ENCODE data around the gene ADRA2C.

Gene ADRA2C

DNA sequence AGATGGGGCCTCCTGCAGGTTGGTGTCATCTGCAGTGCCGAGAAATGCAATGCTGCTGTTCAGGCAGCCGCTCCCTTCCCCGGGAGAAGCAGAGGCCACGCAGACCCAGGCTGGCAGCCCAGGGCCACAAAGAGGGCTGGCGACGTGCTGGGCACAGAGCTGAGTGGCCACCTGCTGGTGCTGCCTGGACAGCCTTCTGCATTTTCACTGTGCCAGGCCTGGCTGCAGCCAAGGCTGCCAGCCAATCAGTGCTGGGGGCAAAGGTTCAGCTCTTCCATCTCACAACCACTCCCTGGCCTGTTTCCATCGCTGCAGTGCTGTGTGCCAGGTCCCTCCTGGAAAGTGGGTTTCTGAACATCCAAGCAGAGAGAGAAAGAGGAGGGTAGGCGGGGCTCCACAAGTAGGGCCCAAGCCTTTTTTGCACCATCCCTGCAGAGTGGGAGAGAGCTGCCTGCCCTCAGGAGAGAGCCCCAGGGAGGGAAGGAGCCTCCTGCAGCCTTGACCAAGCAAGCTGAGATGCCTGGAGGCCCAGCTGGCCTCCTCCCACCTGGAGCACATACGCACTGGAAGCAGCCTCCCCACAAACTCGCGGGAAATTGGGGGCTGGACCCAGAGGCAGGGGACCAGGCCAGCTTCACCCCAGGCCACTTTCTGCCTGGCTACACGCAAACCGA lies 20.1 kb downstream of the ADRA2C start:
- DNase-seq (ENCODE audit: extremely low spot score), result no peak
- TF ChIP-seq ELF4 (IDR thresholded peaks at IDR 0.05) (no peak), ARNT (IDR thresholded peaks at IDR 0.05) (no peak), CTBP1 (IDR thresholded peaks at IDR 0.05; ENCODE audit: borderline replicate concordance) (no peak), BHLHE40 (IDR thresholded peaks at IDR 0.05; ENCODE audit: borderline replicate concordance) (no peak), FOXK2 (IDR thresholded peaks at IDR 0.05) (no peak), FOXM1 (IDR thresholded peaks at IDR 0.05; ENCODE audit: borderline replicate concordance) (no peak), SP1 (IDR thresholded peaks at IDR 0.05) (no peak), HDGF (IDR thresholded peaks at IDR 0.05; ENCODE audit: borderline replicate concordance) (no peak), L3MBTL2 (conservative IDR thresholded peaks at IDR 0.05) (no peak), SUZ12 (IDR thresholded peaks at IDR 0.05) (no peak), LEF1 (IDR thresholded peaks at IDR 0.05; ENCODE audit: borderline replicate concordance) (no peak), FOXA1 (IDR thresholded peaks at IDR 0.05) (no peak), TARDBP (IDR thresholded peaks at IDR 0.05) (no peak), NFRKB (IDR thresholded peaks at IDR 0.05) (no peak), ZNF384 (IDR thresholded peaks at IDR 0.05) (no peak)
- TF ChIP-seq, protein P1, sequence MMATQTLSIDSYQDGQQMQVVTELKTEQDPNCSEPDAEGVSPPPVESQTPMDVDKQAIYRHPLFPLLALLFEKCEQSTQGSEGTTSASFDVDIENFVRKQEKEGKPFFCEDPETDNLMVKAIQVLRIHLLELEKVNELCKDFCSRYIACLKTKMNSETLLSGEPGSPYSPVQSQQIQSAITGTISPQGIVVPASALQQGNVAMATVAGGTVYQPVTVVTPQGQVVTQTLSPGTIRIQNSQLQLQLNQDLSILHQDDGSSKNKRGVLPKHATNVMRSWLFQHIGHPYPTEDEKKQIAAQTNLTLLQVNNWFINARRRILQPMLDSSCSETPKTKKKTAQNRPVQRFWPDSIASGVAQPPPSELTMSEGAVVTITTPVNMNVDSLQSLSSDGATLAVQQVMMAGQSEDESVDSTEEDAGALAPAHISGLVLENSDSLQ (IDR thresholded peaks at IDR 0.05), result no peak
- ChIA-PET CTCF (interaction anchor here (0.7 kb wide), 1 partner anchor 21 kb away, joined by 3 read pairs; no protein-coding TSS in a partner anchor), POLR2A (no interaction called here)

DNA sequence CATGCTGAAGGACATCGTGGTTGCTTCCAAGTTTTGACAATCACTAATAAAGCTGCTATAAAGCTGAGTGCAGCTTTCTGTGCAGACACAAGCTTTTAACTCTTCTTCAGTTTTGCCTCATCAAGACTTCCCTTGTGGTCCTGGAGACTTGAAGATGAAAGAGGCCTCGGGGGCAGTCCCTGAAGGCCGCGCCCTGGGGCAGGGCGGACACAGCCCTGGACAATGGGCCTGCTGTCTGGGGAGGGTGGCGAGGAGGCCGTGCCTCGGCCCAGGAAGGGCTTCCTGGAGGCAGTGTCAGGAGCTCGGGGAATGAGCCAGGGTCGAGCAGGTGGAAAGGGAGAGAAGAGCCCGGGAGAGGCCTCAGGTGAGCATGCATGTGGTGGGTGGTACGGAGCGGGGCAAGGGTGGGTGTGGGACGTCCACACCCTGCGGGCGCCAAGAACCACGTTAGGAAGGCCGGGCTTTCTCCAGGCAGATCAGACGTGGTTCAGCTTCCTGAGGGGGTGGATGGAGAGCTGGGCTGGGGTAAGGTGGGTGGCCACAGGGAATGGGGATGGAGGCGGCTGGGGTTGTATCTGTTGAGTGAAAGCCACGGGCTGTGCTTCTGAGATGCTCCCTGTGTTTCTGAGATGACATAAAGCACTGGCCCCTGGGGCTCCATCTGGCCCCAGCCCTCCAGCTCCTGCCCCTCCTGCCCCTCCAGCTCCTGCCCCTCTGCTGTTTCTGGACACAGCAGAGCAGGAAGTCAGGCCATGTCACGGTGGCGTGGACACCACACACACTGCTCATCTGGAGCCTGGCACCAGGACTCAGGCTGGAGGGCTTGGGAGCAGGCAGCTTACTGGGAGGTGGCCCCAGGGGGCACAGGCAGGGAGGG lies 21.5 kb downstream of the ADRA2C start:
- no peak for TF ChIP-seq FOXM1 (IDR thresholded peaks at IDR 0.05; ENCODE audit: borderline replicate concordance)
- no peak for TF ChIP-seq SUZ12 (IDR thresholded peaks at IDR 0.05)
- no peak for TF ChIP-seq FOXK2 (IDR thresholded peaks at IDR 0.05)
- TF ChIP-seq NFRKB (IDR thresholded peaks at IDR 0.05), result no peak
- no peak for TF ChIP-seq ARNT (IDR thresholded peaks at IDR 0.05)
- TF ChIP-seq ELF4 (IDR thresholded peaks at IDR 0.05), result no peak
- TF ChIP-seq FOXA1 (IDR thresholded peaks at IDR 0.05), result no peak
- TF ChIP-seq, protein P1 (IDR thresholded peaks at IDR 0.05), result no peak
- no peak for TF ChIP-seq TARDBP (IDR thresholded peaks at IDR 0.05)
- CTCF ChIA-PET, result no interaction called here
- POLR2A ChIA-PET, result no interaction called here
- no peak for DNase-seq (ENCODE audit: extremely low spot score)

DNA sequence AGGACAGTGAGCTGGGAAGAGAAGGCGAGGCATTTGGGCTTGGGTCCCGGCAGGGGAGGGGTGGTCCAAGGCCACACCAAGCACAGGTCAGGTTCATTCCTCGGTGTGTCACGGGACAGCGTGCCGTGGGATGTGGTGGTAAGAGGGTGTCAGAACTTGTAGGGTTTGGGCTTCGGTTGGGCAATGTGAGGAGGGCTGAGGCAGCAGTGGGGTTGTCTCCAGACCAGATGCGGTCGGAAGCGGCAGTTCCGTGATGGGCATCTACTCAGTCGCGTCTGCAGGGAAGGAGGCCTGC lies 22.1 kb downstream of the ADRA2C start:
- TF ChIP-seq FOXM1 (IDR thresholded peaks at IDR 0.05; ENCODE audit: borderline replicate concordance), result no peak
- TF ChIP-seq LEF1 (IDR thresholded peaks at IDR 0.05; ENCODE audit: borderline replicate concordance), result no peak
- TF ChIP-seq ZNF384 (IDR thresholded peaks at IDR 0.05), result no peak
- no peak for TF ChIP-seq SP1 (IDR thresholded peaks at IDR 0.05)
- no peak for TF ChIP-seq ELF4 (IDR thresholded peaks at IDR 0.05)
- no peak for TF ChIP-seq HDGF (IDR thresholded peaks at IDR 0.05; ENCODE audit: borderline replicate concordance)
- no peak for TF ChIP-seq FOXA1 (IDR thresholded peaks at IDR 0.05)
- no peak for TF ChIP-seq ARNT (IDR thresholded peaks at IDR 0.05)
- TF ChIP-seq TARDBP (IDR thresholded peaks at IDR 0.05), result no peak
- TF ChIP-seq NFRKB (IDR thresholded peaks at IDR 0.05), result no peak
- TF ChIP-seq FOXK2 (IDR thresholded peaks at IDR 0.05), result no peak
- TF ChIP-seq, protein P1 (IDR thresholded peaks at IDR 0.05), result no peak
- no peak for TF ChIP-seq L3MBTL2 (conservative IDR thresholded peaks at IDR 0.05)
- ChIA-PET CTCF (no interaction called here), POLR2A (no interaction called here)
- no peak for DNase-seq (ENCODE audit: extremely low spot score)

DNA sequence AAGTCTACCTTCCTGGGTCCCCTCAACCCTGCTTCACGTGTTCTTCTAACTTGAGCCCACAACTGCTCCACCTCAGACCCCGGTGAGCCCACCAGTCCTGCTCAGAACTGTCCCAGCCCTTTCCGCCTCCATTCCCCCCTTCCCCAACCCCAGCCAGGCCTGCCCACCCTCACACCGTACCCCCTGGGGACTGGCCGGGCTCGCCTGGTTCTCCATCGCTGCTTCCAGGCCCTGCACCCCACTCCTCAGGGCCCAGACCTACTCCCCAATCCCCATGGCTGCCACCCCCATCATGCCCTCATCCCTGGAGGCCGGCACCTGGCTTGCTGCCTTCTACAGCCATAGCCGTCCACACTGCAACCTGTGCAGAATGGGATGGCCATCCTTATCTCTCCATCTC lies 23.4 kb downstream of the ADRA2C start:
- ChIA-PET CTCF (no interaction called here), POLR2A (no interaction called here)
- DNase-seq (ENCODE audit: extremely low spot score), result no peak
- TF ChIP-seq FOXM1 (IDR thresholded peaks at IDR 0.05; ENCODE audit: borderline replicate concordance), result no peak
- TF ChIP-seq HDGF (IDR thresholded peaks at IDR 0.05; ENCODE audit: borderline replicate concordance), result no peak
- TF ChIP-seq NFRKB (IDR thresholded peaks at IDR 0.05), result no peak
- TF ChIP-seq SUZ12 (IDR thresholded peaks at IDR 0.05), result no peak
- no peak for TF ChIP-seq CTBP1 (IDR thresholded peaks at IDR 0.05; ENCODE audit: borderline replicate concordance)
- no peak for TF ChIP-seq TARDBP (IDR thresholded peaks at IDR 0.05)
- no peak for TF ChIP-seq FOXK2 (IDR thresholded peaks at IDR 0.05)
- TF ChIP-seq FOXA1 (IDR thresholded peaks at IDR 0.05), result no peak
- TF ChIP-seq ZNF384 (IDR thresholded peaks at IDR 0.05), result no peak
- TF ChIP-seq ARNT (IDR thresholded peaks at IDR 0.05), result no peak
- no peak for TF ChIP-seq SP1 (IDR thresholded peaks at IDR 0.05)
- TF ChIP-seq LEF1 (IDR thresholded peaks at IDR 0.05; ENCODE audit: borderline replicate concordance), result no peak
- no peak for TF ChIP-seq L3MBTL2 (conservative IDR thresholded peaks at IDR 0.05)

DNA sequence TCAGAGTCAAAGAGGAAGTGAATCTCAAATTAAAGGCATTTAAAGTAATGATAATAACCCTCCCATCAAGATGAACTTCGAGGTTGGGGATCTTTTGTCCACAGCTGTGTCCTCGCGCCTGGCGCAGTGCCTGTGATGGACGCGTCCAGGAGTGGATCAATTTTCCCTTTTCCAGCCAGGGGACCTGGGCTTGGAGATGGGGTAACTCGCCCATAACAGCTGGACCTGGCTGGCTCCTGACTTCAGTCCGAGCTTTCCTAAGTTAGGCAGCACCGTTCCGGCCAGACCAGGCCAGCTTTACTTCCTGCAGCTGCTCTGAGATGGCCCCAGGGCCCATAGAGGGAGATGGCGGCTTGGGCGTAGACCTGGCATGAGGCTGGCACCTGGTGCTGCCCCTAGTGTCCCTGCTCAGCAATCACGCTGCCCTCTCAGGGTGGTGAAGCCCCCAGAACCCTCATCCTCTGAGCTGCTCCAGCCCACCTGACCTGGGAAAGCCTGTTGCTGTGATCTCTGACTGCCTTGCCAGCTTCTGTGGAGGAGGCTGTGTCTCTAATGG lies 23.9 kb downstream of the ADRA2C start:
- ChIA-PET POLR2A (no interaction called here), CTCF (interaction anchor here (0.6 to 1.1 kb wide), 2 partner anchors 24 to 90 kb away, joined by 3 to 4 read pairs; partner anchors contain the start of gene ADRA2C)
- TF ChIP-seq TARDBP (IDR thresholded peaks at IDR 0.05) (no peak), CTBP1 (IDR thresholded peaks at IDR 0.05; ENCODE audit: borderline replicate concordance) (no peak), FOXK2 (IDR thresholded peaks at IDR 0.05) (no peak), ELF4 (IDR thresholded peaks at IDR 0.05) (no peak), ZNF384 (IDR thresholded peaks at IDR 0.05) (no peak), L3MBTL2 (conservative IDR thresholded peaks at IDR 0.05) (no peak), LEF1 (IDR thresholded peaks at IDR 0.05; ENCODE audit: borderline replicate concordance) (no peak), FOXM1 (IDR thresholded peaks at IDR 0.05; ENCODE audit: borderline replicate concordance) (no peak), BHLHE40 (IDR thresholded peaks at IDR 0.05; ENCODE audit: borderline replicate concordance) (no peak), NFRKB (IDR thresholded peaks at IDR 0.05) (no peak), SUZ12 (IDR thresholded peaks at IDR 0.05) (no peak), SP1 (IDR thresholded peaks at IDR 0.05) (no peak), FOXA1 (IDR thresholded peaks at IDR 0.05) (no peak), ARNT (IDR thresholded peaks at IDR 0.05) (no peak), HDGF (IDR thresholded peaks at IDR 0.05; ENCODE audit: borderline replicate concordance) (no peak)
- TF ChIP-seq, protein P1 (IDR thresholded peaks at IDR 0.05), result no peak
- no peak for DNase-seq (ENCODE audit: extremely low spot score)
